Thyroid gland (tissue), 4 donors: ENCODE data around the gene ELP5. TPM values are rescaled to one million over a fixed set of nuclear protein-coding genes. Genes with fewer than 3 reads are reported as not detected.
A peak's percentile ranks its signal among the peaks of the same experiment; 100 is the strongest.
"Not testable (repeated sequence)": the region's sequence is repeated elsewhere in the genome, so short reads cannot be mapped to it uniquely, and the experiment has no call there.

Experiments used
- DNase-seq, 2 donors: peaks; one replicate each; pipeline ENCODE4 v3.0.0-alpha.2; 2019
- H3K27ac ChIP-seq, 3 donors: fragments of 200-600 bp; sonication (generic); 1 replicate in 2 of 3; 2 replicates in 1 of 3; pipeline ENCODE4 v1.5.1; 2016 to 2019; ENCODE audit warnings: mild to moderate bottlenecking in 1 of 3, moderate library complexity in 1 of 3
- H3K27me3 ChIP-seq: fragments of 200-600 bp; sonication (generic); one replicate; pipeline ENCODE4 v1.5.1; 2019
- H3K36me3 ChIP-seq, 2 donors: fragments of 200-600 bp; sonication (generic); one replicate each; pipeline ENCODE4 v1.5.1; 2016 to 2019
- H3K4me1 ChIP-seq, 2 donors: fragments of 200-600 bp; sonication (generic); one replicate each; pipeline ENCODE4 v1.5.1; 2017 to 2019
- H3K4me3 ChIP-seq, 3 donors: fragments of 200-600 bp; sonication (generic); replicated peaks in 1 of 3; 1 replicate in 2 of 3; 2 replicates in 1 of 3; pipeline ENCODE4 v1.5.1; 2016; ENCODE audit warnings: mild to moderate bottlenecking in 1 of 3
- H3K9me3 ChIP-seq: fragments of 200-600 bp; sonication (generic); one replicate; pipeline ENCODE4 v1.5.1; 2017
- CTCF ChIP-seq, 6 experiments: fragments of 200-600 bp in 3 of 6; fragments of 450-650 bp in 3 of 6; sonication (generic) in 3 of 6; IDR thresholded peaks; one replicate each; pipeline ENCODE4 v1.5.1; 2016 to 2019; ENCODE audit warnings: antibody characterized with exemption in 6 of 6, mild to moderate bottlenecking in 2 of 6, inconsistent platforms in 1 of 6, moderate library complexity in 1 of 6
- POLR2A ChIP-seq, 2 donors: fragments of 450-650 bp; IDR thresholded peaks; one replicate each; pipeline ENCODE4 v1.6.1; 2017; ENCODE audit warnings: antibody characterized with exemption in 2 of 2, mild to moderate bottlenecking in 2 of 2, moderate library complexity in 1 of 2
- WGBS, 2 donors: methylation state at CpG; one replicate each; pipeline ENCODE4 v1.1.5; 2017; 5-methylcytosine and 5-hydroxymethylcytosine counted together
- intact Hi-C: fragments of 100-400 bp; cut with DNase I; formaldehyde crosslinking; loops from one replicate; pipeline ENCODE4 v1.15.1; 2023
- total RNA-seq, 4 donors: library from RNA; depleted of rRNA; stranded (reverse); fragments of >200 nt; gene quantifications; one replicate each; pipeline ENCODE4 v1.2.3, GENCODE V29; 2016

The ELP5 gene
- total RNA-seq, 4 donors from 2014 or later = 27.4 to 49.0 (median 33.0) TPM

- WGBS, 2 donors = 0% methylated on average over 33 to 58 of the region's 62 CpGs
- peak within 1 kb of the TSS; percentile 28 to 86 (median 78) for H3K4me3 ChIP-seq
- H3K4me1 ChIP-seq = peaks cover 17 to 30% of the 10 kb centered on the region in 2 donors
- peak; percentile 92 to 94 for DNase-seq
- H3K9me3 ChIP-seq = no peaks in the 10 kb centered on the region
- H3K27ac ChIP-seq = peak within 1 kb of the TSS; percentile 85 to 99 (median 95)
- H3K27me3 ChIP-seq = no peaks in the 10 kb centered on the region
- TF ChIP-seq POLR2A (IDR thresholded peaks at IDR 0.05) (peak in 1 of 2 donors; percentile 74), CTCF (IDR thresholded peaks at IDR 0.05) (no peak)
- intact Hi-C loops = no loop called here
- H3K36me3 ChIP-seq = peaks cover 19 to 21% of the 10 kb centered on the region in 2 donors
These were observed 10.0 kb upstream of the ELP5 start, which contains the start of gene GABARAP for GRCh38 chr17:7241783-7242716. GABARAP (minus strand) TSS chr17:7242449; CDS start chr17:7242330, 119 bp downstream.

- Histone ChIP-seq H3K27ac (peak overlapping the region; percentile 85 to 99 (median 95)), H3K4me1 (peaks cover 17 to 25% of the 10 kb centered on the region in 2 donors), H3K4me3 (peak overlapping the region; percentile 14 to 86 (median 28)), H3K9me3 (no peaks in the 10 kb centered on the region), H3K27me3 (no peaks in the 10 kb centered on the region), H3K36me3 (peaks cover 19 to 21% of the 10 kb centered on the region in 2 donors)
- TF ChIP-seq POLR2A (IDR thresholded peaks at IDR 0.05) (peak; percentile 4 to 69), CTCF (IDR thresholded peaks at IDR 0.05) (peak in 1 of 6 experiments; percentile 4)
- DNase-seq = peak; percentile 96 to 97
- intact Hi-C loops = no loop called here
- WGBS, 2 donors = 1% methylated on average over 40 to 47 of the region's 49 CpGs
These were observed 9.1 kb upstream of the ELP5 start for GRCh38 chr17:7242717-7243452.

GRCh38 chr17:7243453-7243729 lies 8.6 kb upstream of the ELP5 start:
- intact Hi-C loops = no loop called here
- no peak for TF ChIP-seq POLR2A (IDR thresholded peaks at IDR 0.05)
- no peak for TF ChIP-seq CTCF (IDR thresholded peaks at IDR 0.05)
- Histone ChIP-seq H3K9me3 (no peaks in the 10 kb centered on the region), H3K4me3 (peak overlapping the region in 2 of 3 donors; percentile 14 to 86), H3K4me1 (peaks cover 17 to 25% of the 10 kb centered on the region in 2 donors), H3K27me3 (no peaks in the 10 kb centered on the region), H3K36me3 (peaks cover 19 to 21% of the 10 kb centered on the region in 2 donors), H3K27ac (peak overlapping the region; percentile 85 to 99 (median 95))
- DNase-seq = no peak
- 40 to 48% methylated on average over 2 of the region's 2 CpGs for WGBS, 2 donors

GRCh38 chr17:7243838-7244237 lies 8.2 kb upstream of the ELP5 start:
- DNase-seq, H3K27me3 ChIP-seq, H3K4me3 ChIP-seq, intact Hi-C loops, H3K9me3 ChIP-seq: not testable (repeated sequence)
- H3K27ac ChIP-seq = peak overlapping the region in 1 of 3 donors; percentile 99
- WGBS, 2 donors = 79 to 85% methylated on average over 10 of the region's 10 CpGs
- H3K4me1 ChIP-seq = peaks cover 17 to 27% of the 10 kb centered on the region in 2 donors
- peaks cover 19 to 21% of the 10 kb centered on the region in 2 donors for H3K36me3 ChIP-seq

GRCh38 chr17:7246779-7247178 lies 5.2 kb upstream of the ELP5 start:
- intact Hi-C loops = no loop called here
- Histone ChIP-seq H3K27ac (no peak overlapping the region), H3K9me3 (no peaks in the 10 kb centered on the region), H3K4me3 (no peak overlapping the region), H3K4me1 (peaks cover 11 to 28% of the 10 kb centered on the region in 2 donors), H3K36me3 (peaks cover 14 to 16% of the 10 kb centered on the region in 2 donors), H3K27me3 (no peaks in the 10 kb centered on the region)
- 92 to 96% methylated on average over 5 of the region's 5 CpGs for WGBS, 2 donors
- TF ChIP-seq POLR2A (IDR thresholded peaks at IDR 0.05) (no peak), CTCF (IDR thresholded peaks at IDR 0.05) (no peak)
- DNase-seq = no peak
